Activated T-cell treated with anti-CD3 and anti-CD28 coated beads, Interleukin-2, amount 50 U/mL, for 72 hours (primary cell): ENCODE data around the gene ERC1. TPM values are rescaled to one million over a fixed set of nuclear protein-coding genes. Genes with fewer than 3 reads are reported as not detected.

Source experiments
- total RNA-seq, 2 donors: library from RNA; stranded (reverse); gene quantifications; one replicate each; pipeline ENCODE4 v1.2.3, GENCODE V29; 2022

Gene ERC1
- total RNA-seq, 2 donors from 2014 or later = 27.5 to 28.9 TPM

Other genes starting within 250 kb of the ERC1 start
- 100 to 1,000 TPM; 177 to 213 TPM for gene WNK1, start 238.6 kb upstream of the ERC1 start, total RNA-seq
- gene RAD52, start 41.5 kb upstream of the ERC1 start, total RNA-seq = 10 to 100 TPM; 12.1 to 18.1 TPM